ENCODE data around the gene BARD1.

DNA sequence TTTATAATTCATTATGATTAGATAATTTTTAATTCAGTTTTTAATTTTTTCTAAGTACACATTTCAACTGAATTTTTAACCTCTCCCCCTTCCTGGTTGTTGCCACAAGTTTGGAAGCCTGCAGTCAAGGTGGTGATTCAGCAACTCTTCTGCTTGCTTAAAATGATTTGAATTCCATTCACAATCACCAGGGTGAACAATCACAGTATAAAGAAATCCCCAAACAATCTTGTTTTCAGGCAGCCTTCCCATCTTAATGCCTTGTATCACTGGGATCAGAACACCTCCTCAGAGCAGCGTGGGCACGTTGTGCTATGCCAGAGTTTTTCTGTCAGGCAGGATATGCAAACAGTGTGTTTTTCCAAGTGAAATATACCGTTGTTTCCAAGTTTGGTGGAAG is 46.7 kb upstream of the BARD1 start:
- TF ChIP-seq, protein P1, sequence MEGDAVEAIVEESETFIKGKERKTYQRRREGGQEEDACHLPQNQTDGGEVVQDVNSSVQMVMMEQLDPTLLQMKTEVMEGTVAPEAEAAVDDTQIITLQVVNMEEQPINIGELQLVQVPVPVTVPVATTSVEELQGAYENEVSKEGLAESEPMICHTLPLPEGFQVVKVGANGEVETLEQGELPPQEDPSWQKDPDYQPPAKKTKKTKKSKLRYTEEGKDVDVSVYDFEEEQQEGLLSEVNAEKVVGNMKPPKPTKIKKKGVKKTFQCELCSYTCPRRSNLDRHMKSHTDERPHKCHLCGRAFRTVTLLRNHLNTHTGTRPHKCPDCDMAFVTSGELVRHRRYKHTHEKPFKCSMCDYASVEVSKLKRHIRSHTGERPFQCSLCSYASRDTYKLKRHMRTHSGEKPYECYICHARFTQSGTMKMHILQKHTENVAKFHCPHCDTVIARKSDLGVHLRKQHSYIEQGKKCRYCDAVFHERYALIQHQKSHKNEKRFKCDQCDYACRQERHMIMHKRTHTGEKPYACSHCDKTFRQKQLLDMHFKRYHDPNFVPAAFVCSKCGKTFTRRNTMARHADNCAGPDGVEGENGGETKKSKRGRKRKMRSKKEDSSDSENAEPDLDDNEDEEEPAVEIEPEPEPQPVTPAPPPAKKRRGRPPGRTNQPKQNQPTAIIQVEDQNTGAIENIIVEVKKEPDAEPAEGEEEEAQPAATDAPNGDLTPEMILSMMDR (IDR thresholded peaks at IDR 0.05; ENCODE audit: insufficient read depth, low read depth, low read length), result no peak
- TF ChIP-seq EZH2 (IDR thresholded peaks at IDR 0.05; ENCODE audit: insufficient read depth, low read length), result no peak

Data from astrocyte (in vitro differentiated cells and primary cell).